OCI-LY3 (cell line): ENCODE data around the gene RRM1.

Experiments used
- H2AFZ ChIP-seq: fragments of 200-600, 300-600 bp; shearing (Covaris generic); 2 replicates; pipeline ENCODE4 v1.6.0; 2014; ENCODE audit warnings: antibody characterized with exemption, low read depth, low read length
- H3K27ac ChIP-seq: fragments of 200-600, 300-600 bp; sonication (generic); 2 replicates; pipeline ENCODE4 v1.5.1; 2014; ENCODE audit warnings: mild to moderate bottlenecking, low read length, moderate library complexity, mixed read lengths
- H3K27me3 ChIP-seq: fragments of 200-600, 300-600 bp; sonication (generic); 2 replicates; pipeline ENCODE4 v1.6.1; 2014; ENCODE audit warnings: low read depth, low read length, mixed read lengths
- H3K36me3 ChIP-seq: fragments of 200-600, 300-600 bp; sonication (generic); replicated peaks from 2 replicates; pipeline ENCODE3; 2014; ENCODE audit warnings: low read depth, low read length, mixed read lengths
- H3K4me1 ChIP-seq: fragments of 300-600, 200-600 bp; sonication (generic); 2 replicates; pipeline ENCODE4 v1.6.1; 2014; ENCODE audit warnings: low read length, mixed read lengths
- H3K4me2 ChIP-seq: fragments of 200-600, 300-600 bp; sonication (generic); 2 replicates; pipeline ENCODE4 v1.6.1; 2014; ENCODE audit warnings: low read length, mixed read lengths
- H3K4me3 ChIP-seq: fragments of 300-600, 200-600 bp; sonication (generic); 2 replicates; pipeline ENCODE4 v1.5.1; 2014; ENCODE audit warnings: antibody characterized with exemption, mild to moderate bottlenecking, low read length, moderate library complexity
- H3K79me2 ChIP-seq: fragments of 300-600, 200-600 bp; shearing (Covaris generic); 2 replicates; pipeline ENCODE4 v1.6.1; 2014; ENCODE audit warnings: mild to moderate bottlenecking, low read length, mixed read lengths
- H3K9ac ChIP-seq: fragments of 300-600, 200-600 bp; shearing (Covaris generic); 2 replicates; pipeline ENCODE4 v1.6.0; 2014; ENCODE audit warnings: mild to moderate bottlenecking, low read length, moderate library complexity
- H3K9me3 ChIP-seq: fragments of 200-600, 300-600 bp; shearing (Covaris generic); 2 replicates; pipeline ENCODE4 v1.6.1; 2014; ENCODE audit warnings: low read length, mixed read lengths; ENCODE audit not compliant: insufficient read depth
- H4K20me1 ChIP-seq: fragments of 200-600, 300-600 bp; sonication (generic); 2 replicates; pipeline ENCODE4 v1.6.1; 2016; ENCODE audit warnings: low read length, mixed read lengths; ENCODE audit not compliant: insufficient read depth
- EZH2phosphoT487 ChIP-seq: fragments of 200-600 bp; shearing (Covaris generic); IDR thresholded peaks from 2 replicates; pipeline ENCODE4 v1.6.1; 2018; ENCODE audit warnings: antibody characterized with exemption, mixed run types, low read depth
- TF ChIP-seq, protein P1 (sequence below): fragments of 200-600, 300-600 bp; sonication (generic); IDR thresholded peaks from 2 replicates; pipeline ENCODE4 v1.5.1; 2014; ENCODE audit warnings: antibody characterized with exemption, low read length, low read depth

The RRM1 gene

DNA sequence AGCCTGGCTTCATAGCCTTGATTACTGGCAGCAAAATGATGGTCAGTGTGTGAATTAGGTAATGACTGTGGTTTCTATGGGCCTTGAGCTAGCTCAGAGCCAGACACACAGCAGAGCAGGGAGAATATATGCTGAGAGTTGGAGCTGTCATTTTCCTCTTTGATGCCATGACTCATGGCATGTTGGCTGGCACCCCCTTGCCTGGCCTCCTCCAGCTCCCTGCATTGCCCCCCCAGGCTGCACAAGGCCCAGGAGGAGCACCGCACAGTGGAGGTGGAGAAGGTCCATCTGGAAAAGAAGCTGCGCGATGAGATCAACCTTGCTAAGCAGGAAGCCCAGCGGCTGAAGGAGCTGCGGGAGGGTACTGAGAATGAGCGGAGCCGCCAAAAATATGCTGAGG lies 20.3 kb upstream of the RRM1 start:
- no peaks in the 10 kb centered on the region for H4K20me1 ChIP-seq

DNA sequence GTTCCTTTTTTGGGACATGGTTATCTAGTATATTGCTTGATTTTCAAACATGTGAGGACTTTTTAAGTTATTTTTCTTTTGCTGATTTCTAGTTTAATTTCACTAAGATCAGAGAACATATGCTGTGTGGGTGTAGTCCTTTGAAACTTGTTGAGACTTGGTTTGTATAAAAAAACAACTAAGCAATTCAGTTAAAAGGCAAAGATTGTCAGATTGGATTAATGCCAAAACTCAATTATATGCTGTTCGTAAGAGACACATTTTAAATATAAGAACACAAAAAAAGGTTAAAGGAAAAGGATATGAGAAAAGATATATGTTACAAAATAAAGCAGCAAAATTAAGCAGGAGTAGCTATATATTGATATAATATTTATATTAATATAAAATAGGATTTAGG lies 17.8 kb upstream of the RRM1 start:
- Histone ChIP-seq H4K20me1 (no peaks in the 10 kb centered on the region), H3K27me3 (no peaks in the 10 kb centered on the region), H3K36me3 (no peaks in the 10 kb centered on the region), H3K9ac (no peak overlapping the region), H3K4me2 (no peak overlapping the region), H3K79me2 (no peaks in the 10 kb centered on the region), H3K4me1 (0 out of 2 replicates have a peak, but pooled peaks cover 3% of the 10 kb centered on the region), H3K9me3 (no peaks in the 10 kb centered on the region), H3K4me3 (no peak overlapping the region), H2AFZ (no peak overlapping the region), H3K27ac (no peak overlapping the region)
- TF ChIP-seq, protein P1, sequence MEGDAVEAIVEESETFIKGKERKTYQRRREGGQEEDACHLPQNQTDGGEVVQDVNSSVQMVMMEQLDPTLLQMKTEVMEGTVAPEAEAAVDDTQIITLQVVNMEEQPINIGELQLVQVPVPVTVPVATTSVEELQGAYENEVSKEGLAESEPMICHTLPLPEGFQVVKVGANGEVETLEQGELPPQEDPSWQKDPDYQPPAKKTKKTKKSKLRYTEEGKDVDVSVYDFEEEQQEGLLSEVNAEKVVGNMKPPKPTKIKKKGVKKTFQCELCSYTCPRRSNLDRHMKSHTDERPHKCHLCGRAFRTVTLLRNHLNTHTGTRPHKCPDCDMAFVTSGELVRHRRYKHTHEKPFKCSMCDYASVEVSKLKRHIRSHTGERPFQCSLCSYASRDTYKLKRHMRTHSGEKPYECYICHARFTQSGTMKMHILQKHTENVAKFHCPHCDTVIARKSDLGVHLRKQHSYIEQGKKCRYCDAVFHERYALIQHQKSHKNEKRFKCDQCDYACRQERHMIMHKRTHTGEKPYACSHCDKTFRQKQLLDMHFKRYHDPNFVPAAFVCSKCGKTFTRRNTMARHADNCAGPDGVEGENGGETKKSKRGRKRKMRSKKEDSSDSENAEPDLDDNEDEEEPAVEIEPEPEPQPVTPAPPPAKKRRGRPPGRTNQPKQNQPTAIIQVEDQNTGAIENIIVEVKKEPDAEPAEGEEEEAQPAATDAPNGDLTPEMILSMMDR: no peak
- TF ChIP-seq EZH2phosphoT487: no peak

More for the DNA sequence above, 20.3 kb upstream of the RRM1 start:
- TF ChIP-seq, protein P1: no peak
- no peak for TF ChIP-seq EZH2phosphoT487
- no peak overlapping the region for H3K4me2 ChIP-seq
- no peak overlapping the region for H3K27ac ChIP-seq
- H3K9me3 ChIP-seq: no peaks in the 10 kb centered on the region
- H3K79me2 ChIP-seq: no peaks in the 10 kb centered on the region
- no peak overlapping the region for H3K4me3 ChIP-seq
- H3K4me1 ChIP-seq: 0 out of 2 replicates have a peak, but pooled peaks cover 3% of the 10 kb centered on the region
- H3K9ac ChIP-seq: no peak overlapping the region
- H3K36me3 ChIP-seq: no peaks in the 10 kb centered on the region
- H2AFZ ChIP-seq: no peak overlapping the region
- H3K27me3 ChIP-seq: no peaks in the 10 kb centered on the region

DNA sequence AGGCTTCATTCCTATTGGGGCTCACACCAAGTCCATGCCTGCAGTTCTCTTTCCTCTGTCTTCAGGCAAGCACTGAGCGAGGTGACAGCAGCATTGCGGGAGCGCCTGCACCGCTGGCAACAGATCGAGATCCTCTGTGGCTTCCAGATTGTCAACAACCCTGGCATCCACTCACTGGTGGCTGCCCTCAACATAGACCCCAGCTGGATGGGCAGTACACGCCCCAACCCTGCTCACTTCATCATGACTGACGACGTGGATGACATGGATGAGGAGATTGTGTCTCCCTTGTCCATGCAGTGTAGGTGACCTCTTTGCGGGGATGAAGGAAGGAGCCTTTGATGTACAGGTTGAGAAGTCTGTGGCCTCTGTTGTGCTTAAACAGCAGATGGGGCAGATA lies 11.4 kb upstream of the RRM1 start:
- no peaks in the 10 kb centered on the region for H3K27me3 ChIP-seq
- H3K4me2 ChIP-seq: no peak overlapping the region
- H2AFZ ChIP-seq: no peak overlapping the region
- H4K20me1 ChIP-seq: peaks cover 2% of the 10 kb centered on the region; the same call in 1 of the 2 replicates
- H3K79me2 ChIP-seq: no peaks in the 10 kb centered on the region
- no peak overlapping the region for H3K27ac ChIP-seq
- H3K4me3 ChIP-seq: no peak overlapping the region
- H3K9me3 ChIP-seq: no peaks in the 10 kb centered on the region
- TF ChIP-seq, protein P1: no peak
- no peak for TF ChIP-seq EZH2phosphoT487
- no peak overlapping the region for H3K9ac ChIP-seq
- peaks cover 9% of the 10 kb centered on the region for H3K4me1 ChIP-seq
- H3K36me3 ChIP-seq: peaks cover 8% of the 10 kb centered on the region

DNA sequence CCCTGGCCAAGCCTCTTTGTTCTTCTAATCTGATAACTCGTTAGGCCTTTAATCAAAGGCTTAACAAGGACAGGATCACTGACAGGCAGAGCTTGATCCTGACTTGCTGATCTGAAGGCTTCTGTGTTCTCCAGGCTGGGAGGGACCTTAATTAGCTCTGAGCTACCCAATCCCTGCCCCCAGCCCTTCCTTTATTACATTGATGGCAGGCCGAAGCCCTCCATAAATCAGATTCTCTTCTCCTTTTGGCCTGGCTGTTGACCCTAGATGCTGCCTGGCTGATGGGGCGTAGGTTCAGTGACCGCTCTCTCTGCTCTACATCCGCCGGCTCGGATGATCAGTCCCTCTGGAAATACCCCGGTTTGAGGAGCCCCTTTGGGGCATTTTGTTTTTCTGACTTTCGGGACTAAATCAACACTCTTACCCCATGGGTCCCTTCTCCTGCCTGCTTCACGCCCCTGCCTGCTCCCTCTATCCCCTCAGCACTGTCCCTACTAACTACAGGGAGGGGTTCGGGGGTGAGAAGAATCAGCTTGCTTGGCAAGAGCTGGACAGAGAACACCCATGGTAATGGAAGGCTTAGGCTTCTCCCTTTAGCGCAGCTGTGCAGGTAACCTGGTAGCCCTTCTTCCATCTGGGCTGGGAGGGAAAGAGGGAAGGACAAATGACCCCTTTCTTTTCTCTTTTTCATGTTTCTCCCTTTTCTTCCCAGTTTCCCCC lies 10.0 kb upstream of the RRM1 start:
- Histone ChIP-seq H4K20me1 (peaks cover 2% of the 10 kb centered on the region; the same call in 1 of the 2 replicates), H3K27me3 (no peaks in the 10 kb centered on the region), H3K9me3 (no peaks in the 10 kb centered on the region), H3K4me3 (no peak overlapping the region), H3K4me1 (peaks cover 9% of the 10 kb centered on the region), H3K9ac (no peak overlapping the region), H3K27ac (no peak overlapping the region), H3K4me2 (no peak overlapping the region), H3K79me2 (no peaks in the 10 kb centered on the region), H3K36me3 (peaks cover 8% of the 10 kb centered on the region), H2AFZ (no peak overlapping the region)
- no peak for TF ChIP-seq EZH2phosphoT487
- TF ChIP-seq, protein P1: no peak
